SK-N-SH treated with all-trans-retinoic acid at 6 μM for 48 hours (cell line): Measurements from ENCODE around the gene GNAQ.

ENCODE experiments used
- ATAC-seq: fragments of 200-7000 bp; cut with Tn5 transposase; 3 replicates; pipeline ENCODE4 v1.9.1; 2020; ENCODE audit warnings: mild to moderate bottlenecking, moderate library complexity
- ARNTL ChIP-seq: fragments of 450-650 bp; formaldehyde crosslinking; IDR thresholded peaks from 2 replicates; pipeline ENCODE4 v1.5.0; 2020; ENCODE audit warnings: low read depth, mild to moderate bottlenecking, moderate library complexity, borderline replicate concordance
- BACH2 ChIP-seq: fragments of 250-450 bp; sonication (Bioruptor Pico); IDR thresholded peaks from 2 replicates; pipeline ENCODE4 v1.9.0; 2021; ENCODE audit warnings: mild to moderate bottlenecking, borderline replicate concordance
- CREB5 ChIP-seq: fragments of 250-450 bp; sonication (Bioruptor Pico); IDR thresholded peaks from 2 replicates; pipeline ENCODE4 v1.5.1; 2020; ENCODE audit warnings: low read depth, mild to moderate bottlenecking, moderate library complexity
- CSDC2 ChIP-seq: fragments of 250-450 bp; sonication (Bioruptor Pico); IDR thresholded peaks from 2 replicates; pipeline ENCODE4 v1.5.0; 2020; ENCODE audit warnings: mild to moderate bottlenecking, moderate library complexity
- CSRNP3 ChIP-seq: fragments of 250-450 bp; sonication (Bioruptor Pico); IDR thresholded peaks from 2 replicates; pipeline ENCODE4 v1.5.1; 2021; ENCODE audit warnings: mild to moderate bottlenecking, moderate library complexity
- ESRRG ChIP-seq: fragments of 250-450 bp; sonication (Bioruptor Pico); IDR thresholded peaks from 2 replicates; pipeline ENCODE4 v1.6.1; 2021; ENCODE audit warnings: mild to moderate bottlenecking
- GLIS3 ChIP-seq: fragments of 250-450 bp; sonication (Bioruptor Pico); IDR thresholded peaks from 2 replicates; pipeline ENCODE4 v1.5.0; 2020; ENCODE audit warnings: mild to moderate bottlenecking, moderate library complexity
- ISL1 ChIP-seq: fragments of 250-450 bp; sonication (Bioruptor Pico); IDR thresholded peaks from 2 replicates; pipeline ENCODE4 v2.1.2; 2022; ENCODE audit warnings: mild to moderate bottlenecking, moderate library complexity
- OSR1 ChIP-seq: fragments of 250-450 bp; sonication (Bioruptor Pico); IDR thresholded peaks from 2 replicates; pipeline ENCODE4 v1.8.0; 2022; ENCODE audit warnings: moderate library complexity, mild to moderate bottlenecking, inconsistent platforms
- PPARA ChIP-seq: fragments of 250-450 bp; sonication (Bioruptor Pico); IDR thresholded peaks from 2 replicates; pipeline ENCODE4 v1.5.0; 2020; ENCODE audit warnings: mild to moderate bottlenecking, borderline replicate concordance
- RARB ChIP-seq: fragments of 250-450 bp; sonication (Bioruptor Pico); IDR thresholded peaks from 2 replicates; pipeline ENCODE4 v1.8.0; 2021; ENCODE audit warnings: mild to moderate bottlenecking, moderate library complexity
- SNAI2 ChIP-seq: fragments of 250-450 bp; sonication (Bioruptor Pico); IDR thresholded peaks from 2 replicates; pipeline ENCODE4 v1.5.0; 2020; ENCODE audit warnings: mild to moderate bottlenecking, moderate library complexity
- TCF4 ChIP-seq: fragments of 250-450 bp; sonication (Bioruptor Pico); IDR thresholded peaks from 2 replicates; pipeline ENCODE4 v1.8.0; 2021; ENCODE audit warnings: mild to moderate bottlenecking, moderate library complexity, borderline replicate concordance
- TOX ChIP-seq: fragments of 250-450 bp; sonication (Bioruptor Pico); IDR thresholded peaks from 2 replicates; pipeline ENCODE4 v1.8.0; 2021; ENCODE audit warnings: mild to moderate bottlenecking, moderate library complexity, borderline replicate concordance
- TSHZ2 ChIP-seq: fragments of 250-450 bp; sonication (Bioruptor Pico); IDR thresholded peaks from 2 replicates; pipeline ENCODE4 v1.5.0; 2020; ENCODE audit warnings: mild to moderate bottlenecking, moderate library complexity
- ZC3H10 ChIP-seq: fragments of 250-450 bp; sonication (Bioruptor Pico); IDR thresholded peaks from 2 replicates; pipeline ENCODE4 v1.5.1; 2021; ENCODE audit warnings: mild to moderate bottlenecking, moderate library complexity
- ZFP3 ChIP-seq: fragments of 250-450 bp; sonication (Bioruptor Pico); IDR thresholded peaks from 2 replicates; pipeline ENCODE4 v1.5.0; 2020; ENCODE audit warnings: mild to moderate bottlenecking, moderate library complexity
- ZFP30 ChIP-seq: fragments of 450-650 bp; formaldehyde crosslinking; IDR thresholded peaks from 2 replicates; pipeline ENCODE4 v1.5.0; 2022; ENCODE audit warnings: mild to moderate bottlenecking, moderate library complexity
- ZNF565 ChIP-seq: fragments of 450-650 bp; formaldehyde crosslinking; conservative IDR thresholded peaks from 2 replicates; pipeline ENCODE4 v1.5.0; 2020; ENCODE audit warnings: low read depth, mild to moderate bottlenecking, moderate library complexity
- ZNF70 ChIP-seq: fragments of 450-650 bp; formaldehyde crosslinking; IDR thresholded peaks from 2 replicates; pipeline ENCODE4 v1.5.0; 2020; ENCODE audit warnings: mild to moderate bottlenecking, moderate library complexity
- ZNF8 ChIP-seq: fragments of 450-650 bp; formaldehyde crosslinking; IDR thresholded peaks from 2 replicates; pipeline ENCODE4 v1.5.0; 2020; ENCODE audit warnings: mild to moderate bottlenecking, moderate library complexity
- TF ChIP-seq, protein P1 (sequence below): fragments of 250-450 bp; sonication (Bioruptor Pico); IDR thresholded peaks from 2 replicates; pipeline ENCODE4 v1.8.0; 2020; ENCODE audit warnings: mild to moderate bottlenecking, moderate library complexity, borderline replicate concordance
- TF ChIP-seq, protein P2 (sequence below): fragments of 250-450 bp; sonication (Bioruptor Pico); IDR thresholded peaks from 2 replicates; pipeline ENCODE4 v1.8.0; 2021; ENCODE audit warnings: low read depth, mild to moderate bottlenecking, moderate library complexity, borderline replicate concordance

Gene GNAQ

DNA sequence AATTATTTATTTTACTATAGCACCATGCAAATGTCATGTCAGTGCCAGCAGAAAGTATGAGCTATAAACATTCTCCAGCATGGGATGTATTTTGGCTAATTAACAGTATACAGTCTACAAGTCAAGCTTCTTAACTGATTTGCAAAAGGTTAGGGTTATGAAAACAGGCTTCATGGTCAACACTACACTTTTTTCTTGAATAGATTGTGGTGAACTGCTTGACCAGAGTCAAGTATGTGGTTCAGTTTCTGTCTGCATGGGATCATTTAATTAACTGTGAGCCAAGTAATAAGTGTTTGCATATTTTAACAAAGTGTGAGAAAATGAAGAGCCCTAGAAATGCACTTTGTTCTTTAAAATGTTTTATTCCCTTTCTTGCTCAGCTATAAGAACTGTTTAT lies 14.5 kb upstream of the GNAQ start:
- ATAC-seq: no peak
- TF ChIP-seq ARNTL (CRISPR knock-in tag): no peak
- TF ChIP-seq RARB (CRISPR knock-in tag): no peak
- TF ChIP-seq ZNF70 (CRISPR knock-in tag): no peak
- TF ChIP-seq ISL1: no peak
- TF ChIP-seq, all 23 proteins: peak for 0

GRCh38 chr9:78044886-78045285 lies 13.3 kb upstream of the GNAQ start:
- no peak for TF ChIP-seq ZNF8 (CRISPR knock-in tag)
- no peak for ATAC-seq

DNA sequence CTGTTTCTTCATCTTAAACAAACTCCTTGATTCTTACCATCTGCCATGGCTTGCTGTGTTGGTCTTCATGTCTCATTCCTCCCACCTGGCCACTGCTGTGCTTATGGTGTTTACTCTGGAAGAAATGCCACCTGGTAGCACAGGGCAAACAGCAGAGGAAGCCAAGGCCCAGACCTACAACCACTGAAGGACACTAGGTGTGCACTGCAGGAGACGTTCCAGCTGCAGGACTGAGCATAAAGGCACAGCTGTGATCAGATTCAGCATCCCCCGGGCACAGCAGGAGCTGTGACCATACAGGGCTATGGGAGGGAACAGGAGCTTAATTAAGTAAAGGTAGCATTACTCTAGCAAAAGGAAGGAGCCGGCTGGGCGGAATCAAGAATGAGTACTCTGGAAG lies 12.6 kb upstream of the GNAQ start:
- ATAC-seq: no peak
- no peak for TF ChIP-seq ZNF565 (CRISPR knock-in tag)
- TF ChIP-seq ISL1: no peak
- no peak for TF ChIP-seq ZFP3 (CRISPR knock-in tag)
- TF ChIP-seq CSDC2 (CRISPR knock-in tag): no peak
- TF ChIP-seq PPARA (CRISPR knock-in tag): no peak
- TF ChIP-seq TSHZ2: no peak
- no peak for TF ChIP-seq ZNF8 (CRISPR knock-in tag)
- TF ChIP-seq GLIS3 (CRISPR knock-in tag): no peak
- TF ChIP-seq TOX (CRISPR knock-in tag): no peak
- TF ChIP-seq, protein P1, sequence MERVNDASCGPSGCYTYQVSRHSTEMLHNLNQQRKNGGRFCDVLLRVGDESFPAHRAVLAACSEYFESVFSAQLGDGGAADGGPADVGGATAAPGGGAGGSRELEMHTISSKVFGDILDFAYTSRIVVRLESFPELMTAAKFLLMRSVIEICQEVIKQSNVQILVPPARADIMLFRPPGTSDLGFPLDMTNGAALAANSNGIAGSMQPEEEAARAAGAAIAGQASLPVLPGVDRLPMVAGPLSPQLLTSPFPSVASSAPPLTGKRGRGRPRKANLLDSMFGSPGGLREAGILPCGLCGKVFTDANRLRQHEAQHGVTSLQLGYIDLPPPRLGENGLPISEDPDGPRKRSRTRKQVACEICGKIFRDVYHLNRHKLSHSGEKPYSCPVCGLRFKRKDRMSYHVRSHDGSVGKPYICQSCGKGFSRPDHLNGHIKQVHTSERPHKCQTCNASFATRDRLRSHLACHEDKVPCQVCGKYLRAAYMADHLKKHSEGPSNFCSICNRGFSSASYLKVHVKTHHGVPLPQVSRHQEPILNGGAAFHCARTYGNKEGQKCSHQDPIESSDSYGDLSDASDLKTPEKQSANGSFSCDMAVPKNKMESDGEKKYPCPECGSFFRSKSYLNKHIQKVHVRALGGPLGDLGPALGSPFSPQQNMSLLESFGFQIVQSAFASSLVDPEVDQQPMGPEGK (CRISPR knock-in tag): no peak
- no peak for TF ChIP-seq CREB5 (CRISPR knock-in tag)
- TF ChIP-seq ZNF70 (CRISPR knock-in tag): no peak
- no peak for TF ChIP-seq ESRRG (CRISPR knock-in tag)
- TF ChIP-seq RARB (CRISPR knock-in tag): no peak
- no peak for TF ChIP-seq ZC3H10
- TF ChIP-seq BACH2 (CRISPR knock-in tag): no peak
- TF ChIP-seq SNAI2 (CRISPR knock-in tag): no peak

DNA sequence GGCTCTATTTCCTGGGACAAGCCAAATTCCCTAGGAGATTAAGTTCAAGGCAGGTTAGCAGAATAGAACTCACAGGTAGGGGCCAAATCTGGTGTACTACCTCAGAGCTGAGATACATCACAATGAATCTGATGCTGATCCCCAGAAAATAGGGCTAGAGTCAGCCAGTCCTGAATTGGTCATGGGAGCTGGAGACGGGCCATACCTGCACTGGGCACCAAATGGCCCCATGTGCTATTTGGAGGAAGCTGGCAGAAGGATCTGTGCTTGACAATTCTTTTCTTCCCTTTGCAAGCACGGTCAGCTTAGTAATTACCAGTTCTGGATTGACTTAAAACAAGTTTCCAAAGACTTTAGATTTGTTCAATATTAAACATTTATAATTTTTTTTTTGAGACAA lies 10.4 kb upstream of the GNAQ start:
- ATAC-seq: no peak
- no peak for TF ChIP-seq BACH2 (CRISPR knock-in tag)
- no peak for TF ChIP-seq CSDC2 (CRISPR knock-in tag)
- TF ChIP-seq ZFP30 (CRISPR knock-in tag): no peak
- TF ChIP-seq OSR1 (CRISPR knock-in tag): no peak
- TF ChIP-seq SNAI2 (CRISPR knock-in tag): no peak
- TF ChIP-seq RARB (CRISPR knock-in tag): no peak
- no peak for TF ChIP-seq TCF4
- no peak for TF ChIP-seq ARNTL (CRISPR knock-in tag)
- TF ChIP-seq, protein P2, sequence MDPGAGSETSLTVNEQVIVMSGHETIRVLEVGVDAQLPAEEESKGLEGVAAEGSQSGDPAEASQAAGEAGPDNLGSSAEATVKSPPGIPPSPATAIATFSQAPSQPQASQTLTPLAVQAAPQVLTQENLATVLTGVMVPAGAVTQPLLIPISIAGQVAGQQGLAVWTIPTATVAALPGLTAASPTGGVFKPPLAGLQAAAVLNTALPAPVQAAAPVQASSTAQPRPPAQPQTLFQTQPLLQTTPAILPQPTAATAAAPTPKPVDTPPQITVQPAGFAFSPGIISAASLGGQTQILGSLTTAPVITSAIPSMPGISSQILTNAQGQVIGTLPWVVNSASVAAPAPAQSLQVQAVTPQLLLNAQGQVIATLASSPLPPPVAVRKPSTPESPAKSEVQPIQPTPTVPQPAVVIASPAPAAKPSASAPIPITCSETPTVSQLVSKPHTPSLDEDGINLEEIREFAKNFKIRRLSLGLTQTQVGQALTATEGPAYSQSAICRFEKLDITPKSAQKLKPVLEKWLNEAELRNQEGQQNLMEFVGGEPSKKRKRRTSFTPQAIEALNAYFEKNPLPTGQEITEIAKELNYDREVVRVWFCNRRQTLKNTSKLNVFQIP: no peak
- TF ChIP-seq CSRNP3 (CRISPR knock-in tag): no peak
- TF ChIP-seq ESRRG (CRISPR knock-in tag): no peak
- no peak for TF ChIP-seq TOX (CRISPR knock-in tag)
- no peak for TF ChIP-seq ZNF70 (CRISPR knock-in tag)
- TF ChIP-seq CREB5 (CRISPR knock-in tag): no peak
- no peak for TF ChIP-seq PPARA (CRISPR knock-in tag)
- no peak for TF ChIP-seq ZFP3 (CRISPR knock-in tag)
